ENCODE measurements around the gene MLN. TPM values are rescaled to one million over a fixed set of nuclear protein-coding genes. Genes with fewer than 3 reads are reported as not detected.

Gene MLN
- total and polyA plus RNA-seq, 7 experiments from 2014 or later: not detected

- Mint-ChIP-seq H3K4me1 (peaks cover 42 to 65% (median 61%) of the 10 kb centered on the region in 7 donors), H3K27me3 (peaks cover 0 to 11% (median 0%) of the 10 kb centered on the region in 5 donors), H3K9me3 (peaks cover 0 to 2% (median 0%) of the 10 kb centered on the region in 11 donors), H3K27ac (peak overlapping the region; percentile 95 to 99 (median 97)), H3K36me3 (peaks cover 12 to 31% (median 24%) of the 10 kb centered on the region in 5 donors), H3K4me3 (peak overlapping the region; percentile 93 to 100 (median 98))
- no peak for DNase-seq
- Histone ChIP-seq H3K9me3 (ENCODE audit: control insufficient read depth in 2 of 3, low read length in 3 of 3) (no peaks in the 10 kb centered on the region), H3K36me3 (ENCODE audit: control insufficient read depth in 2 of 3, insufficient read depth in 3 of 3, low read length in 3 of 3) (peaks cover 6 to 42% (median 9%) of the 10 kb centered on the region in 3 experiments), H3K4me3 (ENCODE audit: low read length) (peak overlapping the region; percentile 80), H3K27me3 (ENCODE audit: control insufficient read depth in 2 of 2, insufficient read depth in 2 of 2, low read length in 2 of 2) (no peaks in the 10 kb centered on the region), H3K4me1 (ENCODE audit: control insufficient read depth in 2 of 2, insufficient read depth in 2 of 2, low read length in 2 of 2) (peaks cover 37 to 44% of the 10 kb centered on the region in 2 donors), H3K27ac (ENCODE audit: low read depth, low read length) (peak overlapping the region; percentile 92)
- ATAC-seq: no peak
- intact Hi-C loops (cut with micrococcal nuclease): loop anchor here (5.0 to 10.0 kb wide), 5 partner anchors 70 to 450 kb away; partner anchors contain the start of genes BAK1 (in 1 of the 2), HMGA1 (in 1 of the 2) and ITPR3 (in 1 of the 2)
- POLR2A ChIA-PET: interaction anchor here (0.8 to 2.8 kb wide), 9 partner anchors 9 to 1513 kb away, joined by 3 to 13 read pairs (median 6); partner anchors contain the start of gene UQCC2
- CTCF ChIA-PET: interaction anchor here (1.1 to 1.7 kb wide), 3 partner anchors 16 to 123 kb away, joined by 3 to 5 read pairs (median 3); no protein-coding TSS in a partner anchor
Observed at GRCh38 chr6:33787346-33787953, 16.4 kb downstream of the MLN start.

GRCh38 chr6:33786736-33787135 lies 17.1 kb downstream of the MLN start:
- Mint-ChIP-seq H3K4me3 (peak overlapping the region; percentile 93 to 100 (median 98)), H3K4me1 (peaks cover 47 to 71% (median 66%) of the 10 kb centered on the region in 7 donors), H3K9me3 (peaks cover 0 to 2% (median 0%) of the 10 kb centered on the region in 11 donors), H3K36me3 (peaks cover 17 to 37% (median 29%) of the 10 kb centered on the region in 5 donors), H3K27me3 (peaks cover 0 to 4% (median 0%) of the 10 kb centered on the region in 5 donors), H3K27ac (peak overlapping the region; percentile 31 to 99 (median 97))
- Histone ChIP-seq H3K4me3 (ENCODE audit: low read length) (peak overlapping the region; percentile 80), H3K27ac (ENCODE audit: low read depth, low read length) (peak overlapping the region; percentile 92), H3K9me3 (ENCODE audit: control insufficient read depth in 2 of 3, low read length in 3 of 3) (no peaks in the 10 kb centered on the region), H3K27me3 (ENCODE audit: control insufficient read depth in 2 of 2, insufficient read depth in 2 of 2, low read length in 2 of 2) (no peaks in the 10 kb centered on the region), H3K36me3 (ENCODE audit: control insufficient read depth in 2 of 3, insufficient read depth in 3 of 3, low read length in 3 of 3) (peaks cover 6 to 50% (median 9%) of the 10 kb centered on the region in 3 experiments), H3K4me1 (ENCODE audit: control insufficient read depth in 2 of 2, insufficient read depth in 2 of 2, low read length in 2 of 2) (peaks cover 37 to 44% of the 10 kb centered on the region in 2 donors)
- ChIA-PET CTCF (interaction anchor here (1.7 kb wide), 1 partner anchor 18 kb away, joined by 3 read pairs; no protein-coding TSS in a partner anchor), POLR2A (interaction anchor here (1.5 kb wide), 2 partner anchors 9 to 15 kb away, joined by 6 to 8 read pairs; no protein-coding TSS in a partner anchor)
- intact Hi-C loops (cut with micrococcal nuclease): loop anchor here (5.0 to 10.0 kb wide), 5 partner anchors 71 to 451 kb away; partner anchors contain the start of genes BAK1 (in 1 of the 2), HMGA1 (in 1 of the 2) and ITPR3 (in 1 of the 2)
- DNase-seq (no peak), ATAC-seq (no peak)

- ATAC-seq: no peak
- Mint-ChIP-seq H3K27ac (peak overlapping the region in 8 of 9 donors; percentile 4 to 98 (median 58)), H3K27me3 (no peaks in the 10 kb centered on the region), H3K9me3 (peaks cover 0 to 2% (median 0%) of the 10 kb centered on the region in 11 donors), H3K36me3 (peaks cover 17 to 42% (median 29%) of the 10 kb centered on the region in 5 donors), H3K4me3 (peak overlapping the region; percentile 77 to 100 (median 97)), H3K4me1 (peaks cover 47 to 76% (median 72%) of the 10 kb centered on the region in 7 donors)
- DNase-seq: no peak
- POLR2A ChIA-PET: no interaction called here
- intact Hi-C loops (cut with micrococcal nuclease): loop anchor here (5.0 to 10.0 kb wide), 5 partner anchors 72 to 452 kb away; partner anchors contain the start of genes BAK1 (in 1 of the 2), HMGA1 (in 1 of the 2) and ITPR3 (in 1 of the 2)
- H3K36me3 ChIP-seq (ENCODE audit: control insufficient read depth in 2 of 3, insufficient read depth in 3 of 3, low read length in 3 of 3): peaks cover 6 to 59% (median 14%) of the 10 kb centered on the region in 3 experiments
- CTCF ChIA-PET: interaction anchor here (1.7 kb wide), 1 partner anchor 17 kb away, joined by 3 read pairs; no protein-coding TSS in a partner anchor
- H3K4me1 ChIP-seq (ENCODE audit: control insufficient read depth in 2 of 2, insufficient read depth in 2 of 2, low read length in 2 of 2): peaks cover 37 to 44% of the 10 kb centered on the region in 2 donors
- H3K4me3 ChIP-seq (ENCODE audit: low read length): no peak overlapping the region
- H3K9me3 ChIP-seq (ENCODE audit: control insufficient read depth in 2 of 3, low read length in 3 of 3): no peaks in the 10 kb centered on the region
- H3K27me3 ChIP-seq (ENCODE audit: control insufficient read depth in 2 of 2, insufficient read depth in 2 of 2, low read length in 2 of 2): no peaks in the 10 kb centered on the region
- H3K27ac ChIP-seq (ENCODE audit: low read depth, low read length): peak overlapping the region; percentile 30
Observed at GRCh38 chr6:33785778-33786177, 18.0 kb downstream of the MLN start.

DNA sequence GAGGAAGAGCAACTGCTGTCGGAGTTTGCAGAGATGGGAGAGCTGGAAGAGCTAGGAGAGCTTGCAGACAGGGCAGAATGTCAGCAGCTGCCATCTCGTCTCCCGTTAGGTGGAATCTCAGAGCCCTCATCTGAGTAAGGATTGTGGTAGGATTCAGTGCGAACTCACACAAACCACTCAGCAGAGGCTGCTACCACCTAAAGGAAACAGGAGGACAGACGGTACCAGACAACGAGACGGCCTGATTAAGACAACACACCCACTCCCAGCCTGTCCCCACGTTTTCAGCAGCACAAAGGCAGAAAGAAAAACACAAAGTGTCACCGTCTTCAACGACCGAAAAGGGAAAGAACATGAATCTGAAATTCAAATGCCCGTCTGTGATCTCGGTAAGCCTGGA lies 19.0 kb downstream of the MLN start:
- no peak for DNase-seq
- Histone ChIP-seq H3K27ac (ENCODE audit: low read depth, low read length) (no peak overlapping the region), H3K4me3 (ENCODE audit: low read length) (no peak overlapping the region), H3K9me3 (ENCODE audit: control insufficient read depth in 2 of 3, low read length in 3 of 3) (no peaks in the 10 kb centered on the region), H3K36me3 (ENCODE audit: control insufficient read depth in 2 of 3, insufficient read depth in 3 of 3, low read length in 3 of 3) (peaks cover 12 to 69% (median 24%) of the 10 kb centered on the region in 3 experiments), H3K4me1 (ENCODE audit: control insufficient read depth in 2 of 2, insufficient read depth in 2 of 2, low read length in 2 of 2) (peaks cover 37 to 44% of the 10 kb centered on the region in 2 donors), H3K27me3 (ENCODE audit: control insufficient read depth in 2 of 2, insufficient read depth in 2 of 2, low read length in 2 of 2) (no peaks in the 10 kb centered on the region)
- Mint-ChIP-seq H3K4me1 (peaks cover 46 to 83% (median 79%) of the 10 kb centered on the region in 7 donors), H3K27ac (peak overlapping the region in 1 of 9 donors; percentile 22), H3K9me3 (peaks cover 0 to 2% (median 0%) of the 10 kb centered on the region in 11 donors), H3K36me3 (peaks cover 17 to 49% (median 32%) of the 10 kb centered on the region in 5 donors), H3K27me3 (no peaks in the 10 kb centered on the region), H3K4me3 (peak overlapping the region in 8 of 10 donors; percentile 12 to 100 (median 94))
- ChIA-PET POLR2A (interaction anchor here (0.7 to 1.1 kb wide), 2 partner anchors 8 to 425 kb away, joined by 3 read pairs; no protein-coding TSS in a partner anchor), CTCF (no interaction called here)
- no peak for ATAC-seq
- intact Hi-C loops (cut with micrococcal nuclease): loop anchor here (5.0 to 10.0 kb wide), 5 partner anchors 73 to 453 kb away; partner anchors contain the start of genes BAK1 (in 1 of the 2), HMGA1 (in 1 of the 2) and ITPR3 (in 1 of the 2)

GRCh38 chr6:33783781-33784520 lies 19.9 kb downstream of the MLN start:
- Mint-ChIP-seq H3K4me1 (peaks cover 39 to 81% (median 72%) of the 10 kb centered on the region in 7 donors), H3K4me3 (peak overlapping the region in 5 of 10 donors; percentile 58 to 100 (median 97)), H3K9me3 (no peaks in the 10 kb centered on the region), H3K27ac (peak overlapping the region in 1 of 9 donors; percentile 38), H3K36me3 (peaks cover 19 to 57% (median 35%) of the 10 kb centered on the region in 5 donors), H3K27me3 (no peaks in the 10 kb centered on the region)
- peaks cover 13 to 77% (median 33%) of the 10 kb centered on the region in 3 experiments for H3K36me3 ChIP-seq (ENCODE audit: control insufficient read depth in 2 of 3, insufficient read depth in 3 of 3, low read length in 3 of 3)
- H3K4me3 ChIP-seq (ENCODE audit: low read length): no peak overlapping the region
- peaks cover 33 to 39% of the 10 kb centered on the region in 2 donors for H3K4me1 ChIP-seq (ENCODE audit: control insufficient read depth in 2 of 2, insufficient read depth in 2 of 2, low read length in 2 of 2)
- CTCF ChIA-PET: no interaction called here
- DNase-seq (no peak), ATAC-seq (no peak)
- H3K27me3 ChIP-seq (ENCODE audit: control insufficient read depth in 2 of 2, insufficient read depth in 2 of 2, low read length in 2 of 2): no peaks in the 10 kb centered on the region
- H3K9me3 ChIP-seq (ENCODE audit: control insufficient read depth in 2 of 3, low read length in 3 of 3): no peaks in the 10 kb centered on the region
- intact Hi-C loops (cut with micrococcal nuclease): loop anchor here in 1 of 2 donors (10.0 kb wide), 1 partner anchor 159 kb away; the partner anchor contains the start of gene ITPR3
- H3K27ac ChIP-seq (ENCODE audit: low read depth, low read length): no peak overlapping the region
- POLR2A ChIA-PET: interaction anchor here (1.1 kb wide), 1 partner anchor 8 kb away, joined by 3 read pairs; no protein-coding TSS in a partner anchor

All from naive thymus-derived CD4-positive, alpha-beta T cell (primary cell).